ENCODE measurements around the gene ATP10A. TPM values are rescaled to one million over a fixed set of nuclear protein-coding genes. Genes with fewer than 3 reads are reported as not detected.

ATP10A gene
- total RNA-seq, 1 experiment from 2014 or later: not detected

- CTCF ChIA-PET: interaction anchor here (0.9 kb wide), 1 partner anchor 9 kb away, joined by 3 read pairs; no protein-coding TSS in a partner anchor
- no peak overlapping the region for H3K4me3 Mint-ChIP-seq (ENCODE audit: unreplicated experiment)
Observed at GRCh38 chr15:25700916-25701315, 162.2 kb downstream of the ATP10A start.

GRCh38 chr15:25697586-25697985, 165.5 kb downstream of the ATP10A start:
- H3K27me3 Mint-ChIP-seq (ENCODE audit: insufficient read depth, unreplicated experiment): peaks cover 4% of the 10 kb centered on the region
- no peaks in the 10 kb centered on the region for H3K4me1 Mint-ChIP-seq (ENCODE audit: low read depth, unreplicated experiment)
- ChIA-PET CTCF (no interaction called here), POLR2A (no interaction called here)
- no peaks in the 10 kb centered on the region for H3K4me1 ChIP-seq
- no peaks in the 10 kb centered on the region for H3K36me3 Mint-ChIP-seq (ENCODE audit: insufficient read depth, unreplicated experiment)
- peak in 1 of 2 experiments; percentile 2 for DNase-seq
- H3K27ac Mint-ChIP-seq (ENCODE audit: unreplicated experiment): no peak overlapping the region
- H3K4me3 ChIP-seq (ENCODE audit: low read depth, low read length): no peak overlapping the region
- H3K9me3 ChIP-seq: no peaks in the 10 kb centered on the region
- H3K36me3 ChIP-seq (ENCODE audit: control insufficient read depth, insufficient read depth, low read length): no peaks in the 10 kb centered on the region
- TF ChIP-seq CTCF (IDR thresholded peaks at IDR 0.05; ENCODE audit: insufficient read depth in 1 of 2, low read depth in 1 of 2, low read length in 1 of 2, severe bottlenecking in 1 of 2, unreplicated experiment in 1 of 2): no peak
- no peaks in the 10 kb centered on the region for H3K9me3 Mint-ChIP-seq (ENCODE audit: unreplicated experiment)
- BruUV-seq (replicated peaks): no TSS peak
- H3K4me3 Mint-ChIP-seq (ENCODE audit: unreplicated experiment): no peak overlapping the region
- no peaks in the 10 kb centered on the region for H3K27me3 ChIP-seq (replicated peaks; ENCODE audit: control insufficient read depth, insufficient read depth, low read length)
- intact Hi-C loops (cut with micrococcal nuclease; ENCODE audit: unreplicated experiment): no loop called here

More at GRCh38 chr15:25700916-25701315, 162.2 kb downstream of the ATP10A start:
- Mint-ChIP-seq H3K27me3 (ENCODE audit: insufficient read depth, unreplicated experiment) (peaks cover 3% of the 10 kb centered on the region), H3K9me3 (ENCODE audit: unreplicated experiment) (no peaks in the 10 kb centered on the region), H3K27ac (ENCODE audit: unreplicated experiment) (no peak overlapping the region), H3K4me1 (ENCODE audit: low read depth, unreplicated experiment) (no peaks in the 10 kb centered on the region), H3K36me3 (ENCODE audit: insufficient read depth, unreplicated experiment) (no peaks in the 10 kb centered on the region)
- Histone ChIP-seq H3K27me3 (replicated peaks; ENCODE audit: control insufficient read depth, insufficient read depth, low read length) (no peaks in the 10 kb centered on the region), H3K9me3 (no peaks in the 10 kb centered on the region), H3K4me3 (ENCODE audit: low read depth, low read length) (no peak overlapping the region), H3K4me1 (no peaks in the 10 kb centered on the region), H3K36me3 (ENCODE audit: control insufficient read depth, insufficient read depth, low read length) (no peaks in the 10 kb centered on the region)
- intact Hi-C loops (cut with micrococcal nuclease; ENCODE audit: unreplicated experiment): no loop called here
- TF ChIP-seq CTCF (IDR thresholded peaks at IDR 0.05; ENCODE audit: insufficient read depth in 1 of 2, low read depth in 1 of 2, low read length in 1 of 2, severe bottlenecking in 1 of 2, unreplicated experiment in 1 of 2): no peak
- BruUV-seq (replicated peaks): no TSS peak
- no peak for DNase-seq
- POLR2A ChIA-PET: no interaction called here

- CTCF ChIA-PET: interaction anchor here (0.5 to 0.8 kb wide), 2 partner anchors 14 to 680 kb away, joined by 4 to 14 read pairs; no protein-coding TSS in a partner anchor
- TF ChIP-seq CTCF (IDR thresholded peaks at IDR 0.05; ENCODE audit: insufficient read depth in 1 of 2, low read depth in 1 of 2, low read length in 1 of 2, severe bottlenecking in 1 of 2, unreplicated experiment in 1 of 2): no peak
- H3K36me3 Mint-ChIP-seq (ENCODE audit: insufficient read depth, unreplicated experiment): no peaks in the 10 kb centered on the region
- H3K27ac Mint-ChIP-seq (ENCODE audit: unreplicated experiment): no peak overlapping the region
- H3K27me3 Mint-ChIP-seq (ENCODE audit: insufficient read depth, unreplicated experiment): peaks cover 4% of the 10 kb centered on the region
- no peak overlapping the region for H3K4me3 Mint-ChIP-seq (ENCODE audit: unreplicated experiment)
- no peaks in the 10 kb centered on the region for H3K4me1 ChIP-seq
- no peaks in the 10 kb centered on the region for H3K36me3 ChIP-seq (ENCODE audit: control insufficient read depth, insufficient read depth, low read length)
- no peaks in the 10 kb centered on the region for H3K9me3 Mint-ChIP-seq (ENCODE audit: unreplicated experiment)
- POLR2A ChIA-PET: no interaction called here
- H3K9me3 ChIP-seq: no peaks in the 10 kb centered on the region
- H3K4me1 Mint-ChIP-seq (ENCODE audit: low read depth, unreplicated experiment): peaks cover 6% of the 10 kb centered on the region
- intact Hi-C loops (cut with micrococcal nuclease; ENCODE audit: unreplicated experiment): no loop called here
- peak in 1 of 2 experiments; percentile 19 for DNase-seq
- no peaks in the 10 kb centered on the region for H3K27me3 ChIP-seq (replicated peaks; ENCODE audit: control insufficient read depth, insufficient read depth, low read length)
- H3K4me3 ChIP-seq (ENCODE audit: low read depth, low read length): no peak overlapping the region
- no TSS peak for BruUV-seq (replicated peaks)
Observed at GRCh38 chr15:25695875-25696760, 167.0 kb downstream of the ATP10A start.

All from Caco-2 (cell line).